OCI-LY1 (cell line): ENCODE measurements around the gene PRKCE.

Experiments
- EZH2 ChIP-seq: fragments of 200-600 bp; sonication (generic), shearing (Covaris generic); IDR thresholded peaks from 2 replicates; pipeline ENCODE4 v1.8.0; 2017; ENCODE audit warnings: borderline replicate concordance, mixed run types, mild to moderate bottlenecking, antibody characterized with exemption, low read length, moderate library complexity, mixed read lengths
- TF ChIP-seq, protein P1 (sequence below): fragments of 200-600 bp; sonication (generic), shearing (Covaris generic); IDR thresholded peaks from 2 replicates; pipeline ENCODE4 v1.5.1; 2017; ENCODE audit warnings: mild to moderate bottlenecking, antibody characterized with exemption, low read length, moderate library complexity, mixed read lengths

DNA sequence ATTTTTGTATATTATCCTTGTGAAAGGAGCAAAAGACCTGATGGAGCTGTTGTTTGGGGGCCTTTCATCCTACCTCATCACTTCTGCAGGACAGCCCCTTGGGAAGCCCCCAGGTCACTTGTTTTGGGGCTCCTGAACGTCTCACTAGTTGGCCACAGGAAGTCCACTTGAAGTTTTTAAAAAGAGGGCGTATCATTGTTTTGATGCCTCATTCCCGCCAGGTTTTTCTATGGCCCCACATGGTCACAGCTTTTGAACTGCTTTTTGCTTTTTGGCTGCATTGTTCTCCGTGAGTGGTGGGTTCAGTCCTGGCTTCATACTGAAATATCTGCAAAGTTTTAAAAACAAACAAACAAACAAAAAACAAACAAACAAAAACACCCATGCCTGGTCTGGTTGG lies 216.3 kb downstream of the PRKCE start:
- TF ChIP-seq, protein P1, sequence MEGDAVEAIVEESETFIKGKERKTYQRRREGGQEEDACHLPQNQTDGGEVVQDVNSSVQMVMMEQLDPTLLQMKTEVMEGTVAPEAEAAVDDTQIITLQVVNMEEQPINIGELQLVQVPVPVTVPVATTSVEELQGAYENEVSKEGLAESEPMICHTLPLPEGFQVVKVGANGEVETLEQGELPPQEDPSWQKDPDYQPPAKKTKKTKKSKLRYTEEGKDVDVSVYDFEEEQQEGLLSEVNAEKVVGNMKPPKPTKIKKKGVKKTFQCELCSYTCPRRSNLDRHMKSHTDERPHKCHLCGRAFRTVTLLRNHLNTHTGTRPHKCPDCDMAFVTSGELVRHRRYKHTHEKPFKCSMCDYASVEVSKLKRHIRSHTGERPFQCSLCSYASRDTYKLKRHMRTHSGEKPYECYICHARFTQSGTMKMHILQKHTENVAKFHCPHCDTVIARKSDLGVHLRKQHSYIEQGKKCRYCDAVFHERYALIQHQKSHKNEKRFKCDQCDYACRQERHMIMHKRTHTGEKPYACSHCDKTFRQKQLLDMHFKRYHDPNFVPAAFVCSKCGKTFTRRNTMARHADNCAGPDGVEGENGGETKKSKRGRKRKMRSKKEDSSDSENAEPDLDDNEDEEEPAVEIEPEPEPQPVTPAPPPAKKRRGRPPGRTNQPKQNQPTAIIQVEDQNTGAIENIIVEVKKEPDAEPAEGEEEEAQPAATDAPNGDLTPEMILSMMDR, result no peak
- no peak for TF ChIP-seq EZH2
